Pulmonary artery endothelial cell (primary cell): ENCODE measurements around the gene ATP23. TPM values are rescaled to one million over a fixed set of nuclear protein-coding genes. Genes with fewer than 3 reads are reported as not detected.

Experiments
- DNase-seq: peaks from one replicate; pipeline ENCODE4 v3.0.0-alpha.2; 2011; ENCODE audit warnings: low read depth, low spot score
- total RNA-seq: library from RNA; depleted of rRNA; stranded (reverse); fragments of >200 nt; gene quantifications from 2 replicates; pipeline ENCODE4 v1.2.3, GENCODE V29; 2014

Gene ATP23
- 8.4 and 10.6 TPM in 2 replicates for total RNA-seq

GRCh38 chr12:57941165-57941894 lies at the start of gene ATP23:
Gene ATP23 (plus strand): TSS chr12:57941567. CDS start chr12:57941702, 135 bp downstream.
- peak; percentile 52 for DNase-seq

- DNase-seq, result no peak
Measured at GRCh38 chr12:57892232-57892972, 49.0 kb upstream of the ATP23 start.

- peak; percentile 13 for DNase-seq
Measured at GRCh38 chr12:57893431-57894353, 47.7 kb upstream of the ATP23 start.

GRCh38 chr12:57894399-57895292 lies 46.7 kb upstream of the ATP23 start:
- DNase-seq, result no peak

GRCh38 chr12:57895389-57896114 lies 45.8 kb upstream of the ATP23 start:
- DNase-seq, result no peak

GRCh38 chr12:57896115-57896433 lies 45.3 kb upstream of the ATP23 start:
- DNase-seq, result no peak

- DNase-seq, result peak; percentile 17
Measured at GRCh38 chr12:57896434-57897201, 44.7 kb upstream of the ATP23 start.

- no peak for DNase-seq
Measured at GRCh38 chr12:57897286-57897974, 43.9 kb upstream of the ATP23 start.

- no peak for DNase-seq
Measured at GRCh38 chr12:57898308-57898970, 42.9 kb upstream of the ATP23 start.

- no peak for DNase-seq
Measured at GRCh38 chr12:57899010-57899662, 42.2 kb upstream of the ATP23 start.

GRCh38 chr12:57902478-57902969 lies 38.8 kb upstream of the ATP23 start:
- no peak for DNase-seq

- no peak for DNase-seq
Measured at GRCh38 chr12:57904426-57904825, 36.9 kb upstream of the ATP23 start.

GRCh38 chr12:57904848-57905811 lies 36.2 kb upstream of the ATP23 start:
- peak; percentile 60 for DNase-seq

- no peak for DNase-seq
Measured at GRCh38 chr12:57905812-57906475, 35.4 kb upstream of the ATP23 start.

GRCh38 chr12:57906821-57907220 lies 34.5 kb upstream of the ATP23 start:
- DNase-seq, result no peak

GRCh38 chr12:57907281-57907680 lies 34.1 kb upstream of the ATP23 start:
- DNase-seq, result no peak
